HG02759 (cell line): ENCODE results near the gene PSD.

ENCODE experiments used
- ATAC-seq: cut with Tn5 transposase; IDR thresholded peaks from one replicate; pipeline ENCODE4 v1.9.1; 2021; ENCODE audit warnings: mild to moderate bottlenecking, moderate library complexity; ENCODE audit not compliant: unreplicated experiment

PSD gene

GRCh38 chr10:102444851-102445250, 26.3 kb upstream of the PSD start:
- ATAC-seq = no peak

GRCh38 chr10:102438374-102438773, 19.8 kb upstream of the PSD start:
- ATAC-seq = no peak

- ATAC-seq = no peak
Observed at GRCh38 chr10:102437515-102437914, 18.9 kb upstream of the PSD start.

- no peak for ATAC-seq
Observed at GRCh38 chr10:102436312-102436711, 17.7 kb upstream of the PSD start.

DNA sequence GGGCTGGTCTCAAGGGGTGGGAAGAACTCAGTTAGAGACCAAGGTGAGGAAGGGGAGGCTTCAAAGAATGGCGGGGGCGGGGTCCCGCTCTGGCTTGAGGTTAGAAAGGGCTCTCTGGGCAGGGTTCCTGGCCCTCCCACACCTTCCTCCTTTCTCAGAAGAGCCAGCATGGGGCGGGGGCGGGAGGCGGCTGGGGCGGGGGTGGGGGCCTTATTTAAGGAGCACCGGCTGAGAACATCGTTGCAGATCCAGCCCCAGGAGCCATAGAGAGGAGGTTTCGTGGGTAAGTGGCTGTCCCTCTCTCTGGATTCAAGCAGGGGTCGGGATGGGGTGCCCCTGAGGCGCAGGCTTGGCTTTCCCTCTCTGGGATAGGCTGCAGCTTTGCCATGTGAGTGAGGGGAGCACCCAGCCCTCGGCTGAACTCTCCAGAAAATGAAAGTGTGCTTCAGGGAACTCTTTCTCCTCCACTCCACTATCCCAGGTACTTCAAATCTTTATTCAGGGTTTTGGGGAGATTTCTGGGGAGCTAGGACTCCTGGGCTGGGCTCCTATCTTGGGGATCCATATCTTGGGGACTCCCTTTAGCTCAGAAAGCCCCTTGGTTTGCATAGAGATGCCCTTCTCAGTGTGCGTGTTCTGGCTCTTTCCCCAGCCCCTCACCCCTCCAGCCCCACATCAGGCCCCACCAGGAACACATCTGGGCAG, 17.1 kb upstream of the PSD start:
- no peak for ATAC-seq

GRCh38 chr10:102435133-102435497, 16.5 kb upstream of the PSD start:
- no peak for ATAC-seq

DNA sequence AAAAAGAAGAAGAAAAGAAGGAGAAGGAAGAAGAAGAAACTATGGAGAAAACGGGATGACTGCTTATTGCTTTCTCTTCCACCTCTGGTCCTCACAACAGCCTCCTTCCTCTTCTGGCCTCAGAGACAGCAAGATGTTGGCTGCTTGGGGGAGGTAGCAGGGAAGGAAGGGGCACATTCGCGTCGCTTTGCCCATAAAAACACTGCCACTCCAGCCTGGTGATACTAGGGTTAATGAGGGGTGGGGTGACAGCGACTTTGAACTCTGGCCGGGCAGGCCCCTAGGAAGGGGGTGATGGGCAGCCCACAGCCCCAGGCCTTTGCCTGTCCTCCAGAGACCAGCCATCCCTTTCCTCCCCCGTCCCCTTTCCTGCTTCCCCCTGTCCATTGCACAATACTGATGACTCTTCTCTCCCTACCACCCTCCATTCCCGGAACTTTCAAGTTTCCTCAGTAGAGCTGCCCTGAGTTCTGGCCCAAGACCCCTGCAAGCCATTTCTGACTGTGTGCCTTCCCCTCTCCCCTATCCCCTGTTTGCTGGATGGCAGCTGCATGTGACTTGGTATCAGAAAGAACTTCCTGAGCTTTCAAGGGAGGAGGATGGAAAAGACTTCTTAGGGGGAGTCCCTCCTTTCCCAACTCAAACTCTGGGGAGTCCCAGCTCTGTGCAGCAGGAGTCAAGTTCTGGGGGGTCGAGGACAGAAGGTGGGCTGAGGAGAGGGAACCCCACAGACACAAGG, 16.0 kb upstream of the PSD start:
- no peak for ATAC-seq

DNA sequence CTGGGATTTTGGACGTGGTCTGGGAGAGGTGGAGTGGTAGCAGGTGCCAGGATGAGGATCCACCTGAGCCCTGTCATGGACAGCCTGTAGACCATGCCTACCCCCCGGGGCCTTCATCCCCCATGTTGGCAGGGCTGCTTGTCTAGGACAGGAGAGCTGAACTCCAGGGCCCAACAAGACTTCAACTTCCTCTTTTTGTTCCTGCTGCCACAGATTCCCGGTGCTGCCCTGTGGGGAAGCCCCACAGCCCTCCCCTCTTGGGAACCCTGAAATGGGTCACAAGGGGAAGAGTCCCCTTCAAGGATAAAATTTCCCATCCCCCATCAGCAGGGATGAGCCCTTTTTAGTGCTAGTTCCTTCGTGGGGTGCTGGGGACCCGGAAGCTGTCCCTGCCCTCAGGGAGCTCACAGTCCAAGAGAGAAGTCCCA, 15.0 kb upstream of the PSD start:
- ATAC-seq = no peak

GRCh38 chr10:102432162-102432950, 13.8 kb upstream of the PSD start, which contains the start of gene CUEDC2:
Gene CUEDC2 (minus strand): TSS chr10:102432574. CDS start chr10:102425188, 7,386 bp downstream.
- peak; percentile 84 for ATAC-seq

DNA sequence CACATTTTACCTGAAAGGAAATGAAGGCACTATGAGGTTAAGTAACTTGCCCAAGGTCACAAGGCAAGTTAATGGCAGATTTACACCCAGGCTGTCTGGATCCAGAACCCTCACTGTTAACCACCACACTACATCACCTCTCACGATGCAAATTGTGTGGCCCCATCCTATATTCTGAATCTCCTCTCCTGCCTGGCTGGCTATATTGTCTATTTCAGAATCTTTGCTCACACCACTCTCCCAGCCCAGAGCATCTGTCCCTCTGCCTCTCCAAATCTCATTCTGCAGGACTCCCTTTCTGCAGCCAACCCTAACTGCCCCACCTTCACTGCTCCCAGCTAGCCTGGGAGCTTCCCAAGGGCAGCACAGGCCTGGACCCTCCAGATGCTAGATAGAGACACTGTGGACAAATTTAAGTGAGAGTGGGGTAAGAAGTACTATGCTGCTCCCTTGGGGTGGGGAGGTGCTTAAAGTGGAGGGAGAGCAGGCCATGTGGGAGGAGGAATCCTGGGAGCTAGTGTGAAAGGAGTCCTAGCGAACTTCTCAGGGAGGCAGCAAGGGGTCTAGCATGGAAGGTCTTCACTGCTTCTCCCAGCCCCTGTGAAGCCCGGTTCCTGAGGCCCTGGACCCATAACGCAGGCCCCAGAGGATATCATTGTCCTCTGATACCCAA, 13.0 kb upstream of the PSD start:
- no peak for ATAC-seq

DNA sequence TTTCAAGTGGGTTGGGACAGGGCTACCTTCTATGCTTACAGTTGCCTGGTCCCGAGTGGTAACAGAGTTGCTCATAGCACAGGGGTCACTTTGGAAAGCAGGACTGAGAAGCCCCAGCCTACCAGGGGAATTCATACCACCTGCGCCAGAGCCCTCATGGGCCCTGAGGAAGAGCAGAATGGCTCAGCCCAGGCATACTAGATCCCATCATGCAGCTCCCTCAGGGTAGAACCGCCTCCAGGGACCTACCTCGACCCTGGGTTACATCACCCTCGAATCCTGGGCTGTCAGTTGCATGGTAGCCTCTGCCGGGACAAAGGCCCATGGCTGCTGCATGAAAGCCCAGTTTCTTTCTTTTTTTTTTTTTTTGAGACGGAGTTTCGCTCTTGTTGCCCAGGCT, 10.9 kb upstream of the PSD start:
- ATAC-seq = no peak

DNA sequence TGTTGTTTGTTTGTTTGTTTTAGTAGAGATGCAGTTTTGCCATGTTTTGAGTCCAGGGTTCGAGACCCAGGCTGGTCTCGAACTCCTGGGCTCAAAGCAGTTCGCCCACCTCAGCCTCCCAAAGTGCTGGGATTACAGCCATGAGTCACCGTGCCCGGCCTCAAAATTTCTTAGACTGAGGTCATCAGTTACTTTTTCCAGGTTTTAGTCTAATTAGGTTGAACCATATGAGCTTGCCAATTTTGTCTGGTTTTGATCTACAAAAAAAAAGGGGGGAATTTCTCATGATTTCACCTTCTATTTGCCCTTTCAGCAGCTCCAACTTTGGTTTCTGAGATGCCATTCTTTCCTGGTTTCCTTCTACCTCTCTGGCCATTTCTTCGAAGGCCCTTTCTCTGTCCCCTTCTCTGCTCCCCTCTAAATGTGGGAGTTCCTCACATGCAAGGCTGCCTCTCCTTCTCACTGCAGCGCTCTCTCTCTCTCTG, 8.3 kb upstream of the PSD start:
- ATAC-seq = no peak

DNA sequence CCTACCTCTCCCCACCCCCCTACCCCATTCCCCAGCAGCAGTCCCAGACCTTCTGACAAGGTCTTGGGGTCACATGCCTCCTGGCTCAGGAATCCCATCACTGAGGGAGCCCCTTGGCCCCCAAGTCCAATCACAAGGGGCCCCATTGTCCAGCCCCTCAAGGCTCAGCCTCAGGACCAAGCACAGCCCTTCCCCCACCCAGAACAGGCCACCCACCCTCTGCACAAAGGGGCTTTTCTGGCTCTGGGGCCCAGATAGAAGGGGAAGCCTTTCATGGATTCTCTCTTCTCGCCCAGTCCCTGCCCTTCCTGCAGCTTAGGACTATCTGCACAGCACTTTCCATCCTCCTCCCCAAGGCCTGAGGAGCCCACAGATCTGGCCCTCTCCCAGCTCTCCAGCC, 6.9 kb upstream of the PSD start:
- ATAC-seq = no peak

- ATAC-seq = no peak
Observed at GRCh38 chr10:102424916-102425315, 6.3 kb upstream of the PSD start.

DNA sequence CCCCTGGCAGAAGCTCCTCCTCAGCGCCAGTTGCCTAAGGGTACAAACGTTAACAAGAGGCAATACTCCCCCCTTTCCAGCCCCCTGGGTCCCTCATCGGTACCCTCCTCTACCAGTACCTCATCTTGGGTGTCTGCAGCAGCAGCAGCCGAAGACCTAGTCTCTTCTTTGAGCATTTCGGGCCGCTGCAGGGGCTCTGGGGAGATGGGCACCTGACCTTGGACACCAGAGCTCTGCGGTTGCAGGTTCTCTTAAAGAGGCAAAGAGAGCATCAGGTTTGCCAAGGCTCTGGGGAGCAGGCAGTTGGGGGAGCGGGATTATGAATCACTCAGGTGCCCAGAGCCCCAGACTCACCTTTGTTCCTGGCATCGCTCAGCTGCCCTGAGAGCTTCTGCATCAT, 5.6 kb upstream of the PSD start:
- no peak for ATAC-seq

- no peak for ATAC-seq
Observed at GRCh38 chr10:102423372-102423968, 4.9 kb upstream of the PSD start.

DNA sequence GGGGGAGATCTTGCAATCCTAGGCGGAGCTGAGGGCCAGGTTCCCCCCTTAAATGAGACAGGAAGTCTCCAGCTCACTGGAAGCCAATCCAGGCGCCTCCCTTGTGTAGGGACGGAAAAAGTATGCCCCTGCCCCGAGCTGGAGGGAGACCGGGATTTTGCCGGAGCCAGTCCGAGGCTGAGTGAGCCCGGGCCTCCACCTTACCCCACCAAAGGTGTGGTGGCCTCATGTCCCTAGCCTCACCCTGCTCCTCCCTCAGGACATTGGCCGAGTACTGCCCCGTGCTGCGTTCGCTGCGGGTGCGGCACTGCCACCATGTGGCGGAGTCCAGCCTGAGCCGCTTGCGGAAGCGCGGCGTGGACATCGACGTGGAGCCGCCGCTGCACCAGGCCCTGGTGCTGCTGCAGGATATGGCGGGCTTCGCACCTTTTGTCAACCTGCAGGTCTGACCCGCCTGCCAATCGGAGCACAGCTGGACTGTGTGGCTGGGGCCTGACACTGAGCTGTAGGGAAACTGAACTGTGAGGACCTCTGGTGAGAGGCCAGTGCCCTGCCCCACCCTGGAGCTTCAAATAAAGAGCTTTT, 4.1 kb upstream of the PSD start:
- ATAC-seq = no peak

- ATAC-seq = no peak
Observed at GRCh38 chr10:102421757-102422512, 3.4 kb upstream of the PSD start.

DNA sequence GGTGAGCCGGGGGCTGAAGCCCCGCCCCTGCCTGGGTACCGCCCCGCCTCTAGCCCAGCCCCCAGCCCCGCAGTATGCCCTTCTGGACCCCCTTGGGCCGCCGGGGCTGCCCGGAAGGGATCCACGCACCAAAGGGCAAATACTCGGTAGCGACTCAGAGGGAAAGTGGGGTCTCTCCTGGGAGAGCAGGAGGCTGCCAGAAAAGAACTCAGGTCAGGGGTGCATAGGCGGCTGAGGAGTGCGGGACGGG, 2.8 kb upstream of the PSD start:
- peak; percentile 1 for ATAC-seq
